Measurements from ENCODE around the gene ECM1. TPM values are rescaled to one million over a fixed set of nuclear protein-coding genes. Genes with fewer than 3 reads are reported as not detected.

The ECM1 gene
- 0.95 and 2.4 TPM in 2 replicates for total RNA-seq (2022)
- Bru-seq, nascent RNA, result percentile 37 among the genes with signal in this experiment
- BruChase-seq, experiment 1, labeled RNA remaining after a 2-hour chase, result percentile 31 among the genes with signal in this experiment
- percentile 40 among the genes with signal in this experiment for BruChase-seq, experiment 2, labeled RNA remaining after a 6-hour chase
- long read RNA-seq, partial matches to known transcripts, result 0 of 3 reads
- long read RNA-seq, other reads (novel, unspliced or antisense), result 0 of 3 reads

GRCh38 chr1:150507912-150508864 lies at the start of gene ECM1:
Gene ECM1 (plus strand): TSS chr1:150508109. CDS start chr1:150508210, 101 bp downstream.
- POLR2A ChIA-PET, result interaction anchor here (0.6 kb wide), 1 partner anchor 19 kb away, joined by 3 read pairs; no protein-coding TSS in a partner anchor
- no peaks in the 10 kb centered on the region for H3K36me3 ChIP-seq (ENCODE audit: control insufficient read depth, insufficient read depth, low read length)
- H3K4me3 Mint-ChIP-seq (ENCODE audit: unreplicated experiment), result no peak within 1 kb of the TSS

GRCh38 chr1:150464422-150464826 lies 43.5 kb upstream of the ECM1 start:
- ChIA-PET CTCF (no interaction called here), POLR2A (no interaction called here)
- no peaks in the 10 kb centered on the region for H3K9me3 ChIP-seq
- Mint-ChIP-seq H3K4me3 (ENCODE audit: unreplicated experiment) (no peak overlapping the region), H3K36me3 (ENCODE audit: insufficient read depth, unreplicated experiment) (peaks cover 56% of the 10 kb centered on the region), H3K27me3 (ENCODE audit: insufficient read depth, unreplicated experiment) (no peaks in the 10 kb centered on the region), H3K4me1 (ENCODE audit: low read depth, unreplicated experiment) (no peaks in the 10 kb centered on the region), H3K27ac (ENCODE audit: unreplicated experiment) (no peak overlapping the region), H3K9me3 (ENCODE audit: unreplicated experiment) (no peaks in the 10 kb centered on the region)
- BruUV-seq (replicated peaks), result no TSS peak
- intact Hi-C loops (cut with micrococcal nuclease; ENCODE audit: unreplicated experiment), result loop anchor here (1.0 kb wide), 3 partner anchors 52 to 85 kb away; partner anchors contain the start of gene ADAMTSL4
- no peaks in the 10 kb centered on the region for H3K4me1 ChIP-seq
- peaks cover 3% of the 10 kb centered on the region for H3K36me3 ChIP-seq (ENCODE audit: control insufficient read depth, insufficient read depth, low read length)
- peak; percentile 67 to 78 for DNase-seq
- H3K4me3 ChIP-seq (ENCODE audit: low read depth, low read length), result no peak overlapping the region
- peak; percentile 71 to 79 for TF ChIP-seq CTCF (IDR thresholded peaks at IDR 0.05; ENCODE audit: insufficient read depth in 1 of 2, low read depth in 1 of 2, low read length in 1 of 2, severe bottlenecking in 1 of 2, unreplicated experiment in 1 of 2)
- H3K27me3 ChIP-seq (replicated peaks; ENCODE audit: control insufficient read depth, insufficient read depth, low read length), result no peaks in the 10 kb centered on the region

More at GRCh38 chr1:150507912-150508864, at the start of gene ECM1:
- Mint-ChIP-seq H3K27ac (ENCODE audit: unreplicated experiment) (no peak within 1 kb of the TSS), H3K27me3 (ENCODE audit: insufficient read depth, unreplicated experiment) (no peaks in the 10 kb centered on the region), H3K9me3 (ENCODE audit: unreplicated experiment) (no peaks in the 10 kb centered on the region), H3K36me3 (ENCODE audit: insufficient read depth, unreplicated experiment) (peaks cover 7% of the 10 kb centered on the region), H3K4me1 (ENCODE audit: low read depth, unreplicated experiment) (no peaks in the 10 kb centered on the region)
- no peaks in the 10 kb centered on the region for H3K27me3 ChIP-seq (replicated peaks; ENCODE audit: control insufficient read depth, insufficient read depth, low read length)
- no peak for TF ChIP-seq CTCF (IDR thresholded peaks at IDR 0.05; ENCODE audit: insufficient read depth in 1 of 2, low read depth in 1 of 2, low read length in 1 of 2, severe bottlenecking in 1 of 2, unreplicated experiment in 1 of 2)
- peak in 1 of 2 experiments; percentile 9 for DNase-seq
- intact Hi-C loops (cut with micrococcal nuclease; ENCODE audit: unreplicated experiment), result no loop called here
- no peak within 1 kb of the TSS for H3K4me3 ChIP-seq (ENCODE audit: low read depth, low read length)
- no peaks in the 10 kb centered on the region for H3K9me3 ChIP-seq
- no TSS peak for BruUV-seq (replicated peaks)
- 0 out of 2 replicates have a peak, but pooled peaks cover 3% of the 10 kb centered on the region for H3K4me1 ChIP-seq
- CTCF ChIA-PET, result interaction anchor here (0.9 kb wide), 1 partner anchor 25 kb away, joined by 4 read pairs; no protein-coding TSS in a partner anchor

GRCh38 chr1:150466964-150467363 lies 40.9 kb upstream of the ECM1 start:
- Mint-ChIP-seq H3K27ac (ENCODE audit: unreplicated experiment) (no peak overlapping the region), H3K27me3 (ENCODE audit: insufficient read depth, unreplicated experiment) (no peaks in the 10 kb centered on the region), H3K4me3 (ENCODE audit: unreplicated experiment) (no peak overlapping the region), H3K36me3 (ENCODE audit: insufficient read depth, unreplicated experiment) (peaks cover 65% of the 10 kb centered on the region), H3K4me1 (ENCODE audit: low read depth, unreplicated experiment) (peaks cover 11% of the 10 kb centered on the region), H3K9me3 (ENCODE audit: unreplicated experiment) (no peaks in the 10 kb centered on the region)
- CTCF ChIA-PET, result no interaction called here
- no peak for DNase-seq
- Histone ChIP-seq H3K9me3 (no peaks in the 10 kb centered on the region), H3K4me1 (no peaks in the 10 kb centered on the region), H3K36me3 (ENCODE audit: control insufficient read depth, insufficient read depth, low read length) (peaks cover 7% of the 10 kb centered on the region), H3K4me3 (ENCODE audit: low read depth, low read length) (no peak overlapping the region), H3K27me3 (replicated peaks; ENCODE audit: control insufficient read depth, insufficient read depth, low read length) (no peaks in the 10 kb centered on the region)
- POLR2A ChIA-PET, result no interaction called here
- intact Hi-C loops (cut with micrococcal nuclease; ENCODE audit: unreplicated experiment), result no loop called here
- TF ChIP-seq CTCF (IDR thresholded peaks at IDR 0.05; ENCODE audit: insufficient read depth in 1 of 2, low read depth in 1 of 2, low read length in 1 of 2, severe bottlenecking in 1 of 2, unreplicated experiment in 1 of 2), result no peak
- BruUV-seq (replicated peaks), result no TSS peak

All from Caco-2 (cell line).